Activated CD8-positive, alpha-beta memory T cell treated with anti-CD3 and anti-CD28 coated beads, Interleukin-2, amount 50 U/mL, for 24 hours (primary cell): ENCODE measurements around the gene DENND6B.

Experiments
- DNase-seq: peaks from one replicate; pipeline ENCODE4 v3.0.0-alpha.2; 2020; ENCODE audit errors: extremely low read depth

DENND6B gene

DNA sequence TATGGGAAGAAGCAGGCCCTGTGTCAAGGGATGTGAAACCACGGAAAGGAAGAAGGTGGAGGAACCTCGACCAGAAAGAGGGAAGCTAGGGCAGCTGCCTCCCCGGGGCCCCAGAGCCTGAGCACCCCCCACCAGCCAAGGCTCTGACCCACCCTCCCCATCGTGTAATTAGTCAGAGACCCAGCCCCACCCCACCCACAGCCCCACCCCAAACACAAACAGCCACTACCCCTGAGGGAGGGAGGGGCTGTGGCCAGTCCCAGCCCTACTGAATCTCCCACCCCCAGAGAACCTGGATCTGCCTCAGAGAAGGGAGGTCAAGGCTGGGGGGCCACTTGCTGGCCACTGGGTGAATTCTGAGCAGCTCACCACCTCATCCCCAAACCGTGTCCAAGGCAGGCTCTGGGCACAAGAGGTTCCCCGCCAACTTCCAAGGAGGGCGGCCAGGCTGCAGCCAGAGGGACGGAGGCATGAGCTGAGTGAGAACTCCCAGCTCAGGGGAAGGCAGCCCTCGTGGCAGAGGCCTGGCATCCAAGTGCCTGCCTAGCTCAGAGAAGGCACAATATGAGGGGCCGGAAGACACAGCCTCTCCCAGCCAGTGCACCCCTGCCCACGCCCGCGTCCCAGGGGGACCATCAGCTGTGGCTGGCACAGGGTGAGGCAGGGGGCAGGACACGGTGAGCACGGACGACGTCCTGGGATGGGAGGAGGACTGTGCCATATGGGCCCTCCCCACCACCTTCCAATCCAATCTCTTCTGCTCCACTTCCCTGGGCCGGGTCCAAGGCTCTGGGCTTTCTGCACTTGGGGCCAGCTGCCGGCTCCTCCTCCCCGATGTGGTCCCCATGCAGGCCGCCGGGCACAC is 22.1 kb downstream of the DENND6B start:
- no peak for DNase-seq

DNA sequence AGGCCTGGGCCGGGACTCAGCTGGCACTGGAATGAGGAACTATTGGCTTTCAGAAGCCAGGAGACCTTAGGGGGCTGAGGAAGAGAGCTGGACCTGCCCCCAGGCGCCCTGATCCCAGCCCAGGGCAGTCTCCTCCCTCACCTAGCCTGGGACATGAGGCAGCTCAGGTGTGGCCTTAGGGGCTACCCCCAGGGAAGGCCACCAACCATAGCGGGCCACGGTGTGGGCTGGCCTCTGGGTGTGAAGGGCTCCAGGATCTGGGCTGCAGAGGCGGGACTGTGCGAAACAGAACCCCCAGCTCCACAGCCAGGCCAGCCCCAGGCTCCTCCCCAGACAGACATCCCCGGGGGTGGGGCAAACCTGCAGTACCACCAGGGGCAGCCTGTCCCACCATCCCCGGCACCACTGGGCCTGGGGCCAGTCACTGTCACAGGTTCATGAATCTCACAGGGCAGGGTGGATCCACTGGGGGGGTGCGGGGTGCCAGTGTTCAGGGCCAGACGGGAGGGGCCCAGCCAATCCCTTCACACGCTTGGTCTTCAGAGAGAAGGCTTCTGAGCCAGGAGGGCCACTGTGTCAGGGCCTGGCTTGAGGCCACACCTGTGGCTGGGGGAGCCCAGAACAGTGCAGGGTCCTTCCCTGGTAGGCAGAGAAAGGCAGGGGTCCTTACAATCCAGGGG is 22.8 kb downstream of the DENND6B start:
- DNase-seq, result no peak

DNA sequence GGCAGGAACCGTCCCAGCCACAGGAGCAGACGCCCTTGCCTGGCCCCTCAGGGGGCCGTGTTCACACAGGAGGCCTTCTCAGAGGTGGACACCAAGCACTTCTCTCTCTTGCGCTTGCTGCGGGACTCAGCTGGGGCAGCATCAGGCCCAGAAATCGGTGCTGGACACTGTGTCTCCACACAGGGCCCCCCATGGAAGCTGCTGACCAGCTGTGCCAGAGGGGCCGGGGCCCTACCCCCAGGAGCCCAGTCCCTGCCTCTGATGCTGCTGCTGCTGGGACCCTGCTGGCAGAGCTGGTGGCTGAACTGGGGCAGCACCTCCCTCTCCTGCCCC is 23.3 kb downstream of the DENND6B start:
- no peak for DNase-seq

DNA sequence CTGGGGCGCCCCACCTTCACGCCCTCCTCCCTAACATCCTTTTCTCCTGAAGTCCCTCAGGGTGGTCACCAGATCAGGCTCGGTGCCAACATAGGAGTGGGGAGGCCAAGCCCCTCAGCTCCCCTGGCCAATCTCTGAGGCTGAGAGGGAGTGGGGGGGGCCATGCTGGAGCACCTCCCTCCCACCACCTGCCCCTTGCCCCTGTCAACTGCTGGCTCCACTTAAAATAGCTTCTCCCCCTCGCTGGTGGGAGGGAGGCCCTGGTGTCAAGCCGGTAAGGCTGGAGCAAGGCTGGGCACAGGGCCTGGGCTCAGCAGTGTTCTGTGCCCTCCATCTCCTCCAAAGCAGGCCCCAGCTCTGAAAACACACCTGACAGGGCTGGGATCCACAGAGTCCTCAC is 24.2 kb downstream of the DENND6B start:
- DNase-seq, result no peak

DNA sequence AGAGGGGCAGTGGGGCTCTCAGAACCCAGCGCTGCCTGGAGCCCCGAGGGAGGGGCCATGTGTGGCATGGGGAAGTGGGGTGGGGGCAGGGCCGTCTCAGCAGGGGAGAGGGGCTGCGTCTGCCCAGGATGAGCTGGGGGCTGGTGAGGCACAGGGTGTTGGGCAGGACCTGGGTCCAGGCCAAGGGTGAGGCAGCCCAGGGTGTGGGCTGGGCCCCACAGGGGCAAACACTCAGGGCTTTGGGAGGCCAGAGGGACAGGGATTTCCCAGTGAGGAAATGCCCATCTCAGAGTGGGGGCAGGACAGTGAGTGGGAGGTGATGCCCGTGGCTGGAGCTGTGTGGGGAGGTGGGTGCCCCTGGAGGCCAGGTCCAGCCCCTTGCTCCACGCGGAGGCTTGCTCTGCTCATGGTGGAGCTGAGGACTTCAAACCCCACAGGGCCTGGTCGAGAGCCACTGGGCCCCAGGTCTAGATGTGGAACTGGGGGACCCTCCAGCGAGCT is 24.7 kb downstream of the DENND6B start:
- no peak for DNase-seq

DNA sequence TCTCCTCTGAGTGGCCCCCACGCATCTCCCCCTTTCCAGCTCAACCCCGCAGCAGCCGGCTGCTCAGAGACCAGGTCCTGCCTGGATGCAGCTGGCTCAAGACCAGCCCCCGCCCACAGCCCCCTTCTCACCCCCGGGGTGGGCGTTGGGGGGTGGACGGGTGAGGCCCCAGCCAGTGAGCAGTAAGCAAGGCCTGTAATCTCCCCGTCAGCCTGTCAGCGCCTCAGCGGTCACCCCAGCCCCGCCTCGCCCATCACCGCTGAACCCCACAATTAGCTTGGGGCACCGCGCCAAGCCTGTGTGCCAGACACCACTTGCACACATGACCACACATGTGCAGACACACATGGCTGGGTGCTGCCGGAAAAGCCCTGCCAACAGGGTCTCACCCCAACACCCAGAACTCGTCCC is 25.2 kb downstream of the DENND6B start:
- DNase-seq, result no peak

DNA sequence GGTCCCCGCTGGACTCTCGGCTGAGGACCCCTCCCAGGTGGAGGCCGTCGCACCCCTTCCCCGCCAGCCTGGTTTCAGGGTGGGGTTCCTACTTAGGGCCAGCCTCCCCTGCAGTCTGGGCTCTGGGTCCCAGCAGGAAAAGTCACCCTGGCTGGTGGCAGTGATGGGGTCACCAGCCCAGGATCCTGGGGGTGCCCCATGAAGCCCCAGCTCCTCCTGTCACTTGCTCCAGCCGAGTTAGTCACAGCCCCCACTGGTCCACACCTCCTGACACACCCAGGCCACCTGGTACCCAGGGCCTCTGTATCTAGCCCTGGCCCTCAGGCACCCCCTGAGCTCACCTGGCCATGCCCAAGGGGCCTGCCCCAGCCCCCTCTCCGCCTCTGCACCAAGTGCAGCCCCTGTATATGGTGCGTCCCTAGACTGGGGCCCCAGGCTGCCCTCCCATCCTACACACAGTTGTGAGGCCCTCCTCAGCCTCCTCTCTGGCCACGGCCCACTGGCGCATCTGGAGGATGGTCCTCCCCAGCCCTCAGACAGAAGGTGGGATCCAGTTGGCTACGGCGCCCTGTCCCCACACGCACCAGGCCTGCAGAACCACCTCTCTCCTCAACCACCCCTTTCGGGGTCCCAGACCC is 26.1 kb downstream of the DENND6B start:
- no peak for DNase-seq

DNA sequence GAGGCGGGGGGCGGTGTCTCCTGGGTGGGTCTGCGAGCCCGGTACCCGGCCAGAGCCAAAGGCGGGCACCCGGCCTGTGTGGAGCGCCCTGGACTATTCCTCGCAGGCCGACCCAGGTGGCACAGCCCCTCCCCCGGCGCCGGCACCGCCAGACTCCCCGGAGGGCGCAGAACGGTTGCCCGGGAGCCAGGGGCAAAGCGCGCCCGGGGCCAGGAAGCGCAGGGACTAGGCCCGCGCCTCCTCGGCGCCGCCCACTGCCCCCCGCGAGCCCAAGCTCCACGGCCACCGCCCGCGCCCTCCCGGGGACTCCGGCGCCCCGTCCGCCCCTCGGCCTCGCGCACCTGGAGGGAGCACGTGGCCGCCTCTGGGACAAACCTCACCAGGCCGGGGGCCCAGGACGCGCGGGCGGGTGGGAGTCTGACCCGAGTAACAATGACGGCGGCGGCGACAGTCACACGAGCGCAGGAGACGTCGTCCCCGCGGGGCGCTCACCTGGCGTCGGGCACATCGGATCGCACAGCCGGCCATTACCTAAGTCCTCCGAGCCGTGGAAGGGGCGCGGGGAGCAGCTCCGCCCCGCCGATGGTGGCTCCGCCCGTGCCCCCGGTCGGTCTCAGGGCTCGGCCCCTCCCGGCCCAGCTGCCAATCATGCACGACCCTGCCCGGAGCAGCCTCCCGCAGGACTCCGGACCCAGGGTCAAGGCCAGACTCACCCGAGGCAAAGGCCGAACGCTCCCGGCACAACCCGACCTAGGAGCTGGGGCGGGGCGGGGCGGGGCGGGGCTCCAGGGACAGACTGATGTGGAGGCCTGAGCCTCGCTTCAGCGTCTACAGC is 26.8 kb downstream of the DENND6B start:
- no peak for DNase-seq

DNA sequence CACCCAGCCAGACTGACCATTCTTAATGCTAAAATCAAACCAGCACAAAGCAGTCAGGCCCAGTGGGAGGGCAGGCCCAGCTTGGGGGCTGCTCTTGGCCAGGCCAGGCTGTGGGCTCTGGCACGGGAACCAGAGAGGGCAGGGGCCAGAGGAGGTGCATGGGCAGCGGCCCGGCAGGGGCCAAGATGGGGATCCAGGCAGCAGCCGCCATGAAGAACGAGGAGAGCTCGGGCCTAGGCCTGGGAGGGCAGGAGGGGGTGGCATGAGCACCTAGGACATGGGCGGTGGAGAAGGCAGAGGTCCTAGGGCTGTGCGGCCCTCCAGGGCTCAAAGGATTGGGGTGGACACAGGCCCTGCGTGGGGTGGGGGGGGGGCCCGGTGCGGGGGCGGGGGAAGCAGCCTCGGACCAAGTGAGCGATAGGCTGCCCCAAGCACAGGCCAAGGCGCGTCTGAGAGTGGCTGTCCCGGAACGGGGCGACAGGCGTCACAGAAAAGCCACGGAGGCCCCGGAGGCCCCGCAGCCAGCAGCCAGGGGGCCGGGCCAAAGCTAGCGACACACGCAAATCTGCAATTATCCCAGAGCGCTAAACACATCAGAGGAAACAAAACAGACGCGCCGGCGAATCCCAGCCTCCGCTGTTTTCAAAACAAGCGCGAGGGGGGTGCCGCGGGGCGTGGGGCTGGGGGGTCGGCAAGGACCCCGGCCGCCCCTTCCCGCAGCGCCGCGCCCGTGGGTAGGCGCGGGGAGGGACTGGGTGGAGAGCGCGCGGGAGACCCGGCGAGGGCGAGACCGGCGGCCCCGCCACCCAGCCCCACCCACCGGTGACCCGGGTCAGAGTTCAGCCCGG is 27.7 kb downstream of the DENND6B start:
- no peak for DNase-seq

DNA sequence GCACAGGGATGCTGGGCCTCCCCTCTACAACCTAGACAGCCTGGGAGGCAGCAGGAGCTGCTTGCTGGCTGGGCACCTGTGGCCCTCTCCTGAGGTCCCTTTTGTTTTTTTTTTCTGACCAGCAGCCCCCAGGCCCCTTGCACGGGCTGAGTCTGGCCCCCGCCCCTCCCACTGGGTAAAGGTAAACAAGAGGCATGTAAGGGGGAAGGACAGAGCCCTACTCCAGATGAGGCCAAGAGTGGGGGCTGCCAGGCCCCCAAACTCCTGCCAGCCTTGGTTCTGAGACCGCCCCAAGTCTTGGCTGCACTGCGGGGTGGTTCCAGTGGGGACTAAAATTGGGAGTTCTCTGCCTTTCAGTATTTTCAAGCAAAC is 28.6 kb downstream of the DENND6B start:
- no peak for DNase-seq

DNA sequence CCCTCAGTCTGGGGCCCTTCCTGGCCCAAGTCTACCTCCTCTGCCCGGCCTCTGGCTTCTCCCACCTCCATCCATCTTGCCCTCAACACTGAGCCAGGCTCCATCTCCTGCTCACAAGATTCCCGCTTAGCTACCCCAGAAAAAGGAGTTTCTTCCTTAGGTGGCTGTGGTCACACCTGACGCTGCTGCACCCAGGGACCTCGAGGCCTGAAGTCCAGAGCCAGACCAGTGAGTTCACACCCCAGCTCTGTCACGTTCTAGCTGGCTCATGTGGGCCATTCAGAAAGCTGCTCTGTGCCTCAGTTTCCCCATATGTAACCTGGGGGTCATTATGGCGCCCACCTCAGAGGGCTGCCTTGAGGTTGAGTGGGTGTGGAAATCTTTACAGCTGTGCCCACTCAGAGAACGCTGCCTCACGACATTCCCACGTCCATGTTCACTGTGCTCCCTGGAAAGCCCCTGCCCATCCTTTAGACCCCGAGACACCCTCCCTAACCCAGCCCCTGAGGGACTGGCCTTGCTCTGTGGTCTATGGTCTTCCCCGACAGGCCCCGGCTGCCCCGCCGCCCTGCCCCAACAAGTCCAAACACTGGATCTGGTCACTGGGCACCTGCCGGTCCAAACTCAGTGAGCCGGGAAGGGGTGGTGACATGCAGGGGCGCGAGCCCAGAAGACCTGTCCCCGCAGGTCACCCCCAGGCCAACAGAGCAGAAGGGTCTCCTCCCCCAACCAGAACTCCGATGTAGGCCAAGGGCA is 29.1 kb downstream of the DENND6B start:
- DNase-seq, result no peak

DNA sequence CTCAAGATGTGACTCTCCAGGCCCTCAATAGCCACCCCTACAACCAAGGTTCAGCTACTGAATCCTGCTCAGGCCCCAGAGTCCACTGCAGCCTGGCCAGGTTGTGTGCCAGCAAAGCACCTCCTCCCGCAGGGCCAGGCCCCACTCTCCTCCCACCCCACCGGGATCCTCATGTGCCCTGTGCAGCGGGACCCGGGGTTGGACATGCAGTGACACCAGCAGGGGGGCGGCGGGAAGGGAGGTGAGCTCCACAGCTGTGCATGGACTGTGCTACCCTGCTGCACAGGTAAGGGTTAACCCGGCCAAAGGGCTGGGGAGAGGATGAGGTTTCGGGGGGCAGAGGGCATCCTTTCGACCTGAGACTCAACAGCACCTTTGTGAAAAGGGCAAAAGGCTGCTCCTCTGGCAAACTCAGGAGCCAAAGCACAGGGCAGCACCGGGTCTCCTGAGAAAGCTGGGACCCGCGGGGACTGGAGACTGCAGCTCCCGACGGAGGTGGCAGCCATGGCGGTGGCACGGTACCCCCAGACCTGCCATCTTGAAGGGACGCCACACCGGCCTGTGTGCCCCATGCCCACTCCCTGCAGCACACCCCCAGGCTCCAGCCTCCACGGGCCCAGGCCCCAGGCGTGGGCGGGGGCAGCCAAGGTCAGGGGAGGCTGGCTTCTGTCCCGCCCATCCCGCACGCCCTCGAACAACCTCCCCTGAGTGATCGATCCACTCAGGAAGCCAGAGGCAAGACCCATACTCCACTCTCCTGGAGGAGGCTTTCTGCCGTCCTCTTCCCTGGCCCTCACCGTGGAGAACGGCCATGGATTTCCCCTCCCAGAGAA is 29.9 kb downstream of the DENND6B start:
- DNase-seq, result no peak

DNA sequence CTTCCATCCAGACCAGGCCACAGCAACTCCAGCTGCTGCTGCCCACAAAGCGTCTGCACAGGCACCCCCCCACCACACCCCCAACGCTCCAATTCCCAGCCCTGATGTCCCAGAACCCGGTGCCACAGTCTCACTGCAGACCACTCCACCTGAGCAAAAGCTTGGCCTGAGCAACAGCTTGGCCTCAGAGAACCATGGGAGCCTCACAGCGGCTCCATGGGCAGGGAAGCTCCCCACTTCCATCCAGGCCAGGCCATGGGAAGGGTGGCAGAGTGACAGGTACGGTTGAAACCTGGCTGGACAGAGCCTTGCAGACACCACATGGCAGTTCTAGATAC is 32.5 kb downstream of the DENND6B start:
- DNase-seq, result no peak

DNA sequence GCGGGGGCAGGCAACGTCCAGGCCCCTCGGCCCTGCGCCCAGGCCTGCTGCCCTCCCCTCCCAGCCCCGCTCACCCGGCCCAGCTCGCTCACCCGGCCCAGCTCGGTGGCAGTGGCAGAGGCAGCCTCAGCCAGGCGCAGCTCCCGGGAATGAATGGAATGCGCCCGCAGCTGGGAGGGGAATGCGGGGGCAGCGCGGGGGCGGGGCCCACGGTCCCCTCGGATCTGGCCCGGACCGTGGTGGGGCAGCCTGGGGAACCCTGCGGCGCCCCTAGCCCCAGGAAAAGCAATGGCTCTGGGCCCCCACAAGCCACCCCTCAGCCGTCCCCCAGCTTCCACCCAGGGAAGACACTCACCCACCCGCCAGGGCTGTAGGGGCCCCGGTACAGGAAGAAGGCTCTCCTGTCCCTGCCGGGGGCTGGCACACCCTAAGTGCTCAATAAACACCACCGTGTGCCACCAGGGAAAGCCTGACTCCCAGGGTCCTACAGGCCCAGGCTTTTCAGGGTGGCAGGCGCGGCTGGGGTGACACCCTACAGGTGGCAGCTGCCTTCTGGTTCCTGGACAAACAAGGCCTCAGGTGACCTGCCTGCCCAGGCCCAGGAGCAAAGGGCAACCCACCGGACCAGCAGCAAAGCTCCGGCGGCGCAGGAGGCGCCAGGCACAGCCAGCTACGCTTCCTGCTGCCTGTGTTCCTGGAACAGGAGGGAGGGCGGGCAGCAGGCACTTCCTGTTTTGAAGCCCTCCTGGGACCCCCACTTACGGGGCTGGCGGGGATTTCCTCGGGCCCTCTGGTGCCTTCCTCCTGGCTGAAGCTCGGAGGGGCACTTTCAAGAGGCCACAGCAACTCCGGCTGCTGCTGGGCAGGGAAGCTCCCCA is 33.1 kb downstream of the DENND6B start:
- no peak for DNase-seq

DNA sequence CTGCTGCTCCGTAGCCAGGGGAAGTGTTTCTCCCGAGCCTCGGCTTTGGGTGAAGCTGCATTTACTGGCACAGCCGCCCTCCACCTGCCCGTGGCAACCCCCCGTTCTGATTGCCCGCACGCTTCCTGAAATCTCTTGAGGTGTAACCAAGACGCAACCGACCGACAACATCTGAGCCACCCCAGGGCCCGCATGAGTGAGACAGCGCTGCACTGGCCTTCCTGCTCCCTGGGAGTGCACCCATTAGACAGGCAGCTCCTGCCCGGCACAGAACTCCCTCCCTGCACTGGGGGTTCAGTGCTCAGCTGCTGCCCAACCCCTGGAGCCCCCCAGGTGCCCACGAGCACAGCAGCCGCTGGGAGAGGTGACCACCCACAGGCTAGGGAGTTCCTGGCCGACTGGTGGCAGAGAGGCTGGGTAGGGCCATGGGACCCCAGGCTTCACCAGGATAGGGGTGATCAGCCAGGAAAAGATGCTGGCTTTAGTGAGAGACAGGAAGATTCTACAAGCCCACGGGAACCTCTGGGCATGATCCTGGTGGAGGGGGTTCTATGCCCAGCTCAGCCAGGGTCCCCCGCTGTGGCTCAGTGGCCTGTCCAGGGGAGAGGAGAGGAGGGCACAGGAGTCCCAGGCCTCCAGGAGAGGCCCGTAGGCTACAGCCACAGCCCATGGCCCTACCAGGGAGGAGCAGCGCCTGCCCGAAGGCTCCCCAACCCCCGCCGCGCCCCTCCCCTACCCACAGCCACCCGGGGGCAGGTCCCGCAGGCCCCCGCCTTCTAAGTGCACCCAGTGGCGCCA is 34.0 kb downstream of the DENND6B start:
- no peak for DNase-seq

DNA sequence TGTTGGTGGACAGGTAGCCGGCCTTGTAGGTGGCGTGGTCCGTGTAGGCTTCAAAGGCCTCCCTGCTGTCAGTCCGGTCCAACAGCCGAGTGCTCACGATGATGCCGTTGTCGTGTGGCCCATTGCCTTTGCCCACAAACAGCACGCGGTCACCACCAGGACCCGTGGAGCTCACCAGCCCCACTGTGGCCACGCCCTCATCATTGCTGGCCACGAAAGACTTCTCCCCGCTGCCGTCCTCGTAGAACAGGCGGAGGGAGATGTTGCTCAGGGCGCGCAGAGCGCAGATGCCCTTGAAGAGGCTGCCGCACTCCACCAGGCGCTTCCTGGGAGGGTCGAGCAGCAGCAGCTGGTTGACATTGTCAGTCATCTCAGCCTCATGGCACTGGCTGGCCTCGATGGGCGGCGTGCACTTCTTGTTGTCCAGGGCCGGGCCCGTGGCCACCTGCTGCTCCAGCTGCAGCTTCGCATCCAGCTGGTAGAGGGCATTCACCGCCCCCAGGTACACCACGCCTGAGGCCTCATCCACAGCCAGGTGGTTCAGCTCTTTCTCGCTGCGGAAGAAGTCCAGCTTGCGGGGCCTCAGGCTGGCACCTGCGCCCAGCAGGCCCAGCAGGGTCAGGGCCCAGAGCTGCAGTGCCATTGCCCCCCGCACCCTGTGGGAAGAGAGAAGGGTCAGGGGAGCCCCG is 36.7 kb downstream of the DENND6B start:
- no peak for DNase-seq
